HCT116 (cell line): Measurements from ENCODE around the gene XPA.

Source experiments
- ELF1 ChIP-seq: IDR thresholded peaks from 2 replicates; pipeline ENCODE4 v1.6.1; 2012; ENCODE audit warnings: low read depth, borderline replicate concordance
- EZH2phosphoT487 ChIP-seq: fragments of 200-600 bp; IDR thresholded peaks from 2 replicates; pipeline ENCODE4 v1.6.1; 2018; ENCODE audit warnings: antibody characterized with exemption, borderline replicate concordance
- POLR2A ChIP-seq: IDR thresholded peaks from 2 replicates; pipeline ENCODE4 v1.7.0; 2011; ENCODE audit warnings: borderline replicate concordance; ENCODE audit not compliant: insufficient read depth, insufficient read length; ENCODE audit errors: extremely low read depth
- RAD21 ChIP-seq: IDR thresholded peaks from 2 replicates; pipeline ENCODE4 v1.6.1; 2012; ENCODE audit warnings: low read depth, mild to moderate bottlenecking
- TF ChIP-seq, protein P1 (sequence below): IDR thresholded peaks from 2 replicates; pipeline ENCODE4 v1.6.1; 2012
- TF ChIP-seq, protein P2 (sequence below), 3 experiments: fragments of 200-600 bp in 1 of 3; sonication (generic) in 1 of 3; IDR thresholded peaks in 2 of 3; conservative IDR thresholded peaks in 1 of 3; 2 replicates each; pipeline ENCODE4 v1.5.1; 2012 to 2017; ENCODE audit warnings: low read depth in 2 of 3, low read length in 2 of 3, antibody characterized with exemption in 1 of 3, borderline replicate concordance in 1 of 3, control low read depth in 1 of 3, mild to moderate bottlenecking in 1 of 3, mixed read lengths in 1 of 3, mixed run types in 1 of 3, moderate library complexity in 1 of 3; ENCODE audit not compliant: insufficient read depth in 1 of 3

DNA sequence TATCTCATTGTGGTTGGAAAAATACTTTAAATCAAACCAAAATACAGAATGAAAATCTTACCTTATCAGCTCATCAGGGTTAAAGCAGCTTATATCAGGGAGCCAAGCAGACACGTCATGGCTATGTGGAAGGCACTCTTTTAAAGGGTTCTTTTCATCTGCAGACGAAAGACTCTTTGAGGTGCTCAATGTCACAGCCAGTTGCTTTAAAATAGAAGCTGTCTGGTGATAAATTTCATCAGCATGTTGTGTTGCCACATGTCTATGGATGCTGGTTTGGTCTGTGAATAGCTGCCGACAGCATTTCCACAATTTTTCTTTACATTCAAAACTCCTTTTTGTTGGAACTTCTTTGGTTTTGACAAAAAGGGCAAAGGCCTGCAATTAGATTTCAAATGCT, 71.5 kb downstream of the XPA start:
- TF ChIP-seq ELF1 (no peak), POLR2A (no peak), EZH2phosphoT487 (no peak), RAD21 (no peak)
- TF ChIP-seq, protein P1, sequence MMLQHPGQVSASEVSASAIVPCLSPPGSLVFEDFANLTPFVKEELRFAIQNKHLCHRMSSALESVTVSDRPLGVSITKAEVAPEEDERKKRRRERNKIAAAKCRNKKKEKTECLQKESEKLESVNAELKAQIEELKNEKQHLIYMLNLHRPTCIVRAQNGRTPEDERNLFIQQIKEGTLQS = no peak
- TF ChIP-seq, protein P2, sequence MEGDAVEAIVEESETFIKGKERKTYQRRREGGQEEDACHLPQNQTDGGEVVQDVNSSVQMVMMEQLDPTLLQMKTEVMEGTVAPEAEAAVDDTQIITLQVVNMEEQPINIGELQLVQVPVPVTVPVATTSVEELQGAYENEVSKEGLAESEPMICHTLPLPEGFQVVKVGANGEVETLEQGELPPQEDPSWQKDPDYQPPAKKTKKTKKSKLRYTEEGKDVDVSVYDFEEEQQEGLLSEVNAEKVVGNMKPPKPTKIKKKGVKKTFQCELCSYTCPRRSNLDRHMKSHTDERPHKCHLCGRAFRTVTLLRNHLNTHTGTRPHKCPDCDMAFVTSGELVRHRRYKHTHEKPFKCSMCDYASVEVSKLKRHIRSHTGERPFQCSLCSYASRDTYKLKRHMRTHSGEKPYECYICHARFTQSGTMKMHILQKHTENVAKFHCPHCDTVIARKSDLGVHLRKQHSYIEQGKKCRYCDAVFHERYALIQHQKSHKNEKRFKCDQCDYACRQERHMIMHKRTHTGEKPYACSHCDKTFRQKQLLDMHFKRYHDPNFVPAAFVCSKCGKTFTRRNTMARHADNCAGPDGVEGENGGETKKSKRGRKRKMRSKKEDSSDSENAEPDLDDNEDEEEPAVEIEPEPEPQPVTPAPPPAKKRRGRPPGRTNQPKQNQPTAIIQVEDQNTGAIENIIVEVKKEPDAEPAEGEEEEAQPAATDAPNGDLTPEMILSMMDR (IDR thresholded peaks at IDR 0.05 in 2 of 3, conservative IDR thresholded peaks at IDR 0.05 in 1 of 3; ENCODE audit: borderline replicate concordance in 1 of 3, insufficient read depth in 1 of 3, low read depth in 2 of 3, low read length in 2 of 3) = no peak
